Trophoblast cell (in vitro differentiated cells and primary cell): ENCODE data around the gene OR4F15.
"Not testable (repeated sequence)": the region's sequence is repeated elsewhere in the genome, so short reads cannot be mapped to it uniquely, and the experiment has no call there.

ENCODE experiments used
- DNase-seq, 2 donors: peaks; one replicate each; pipeline ENCODE4 v3.0.0-alpha.2; 2016
- H2AFZ ChIP-seq: 2 replicates; pipeline ENCODE4 v1.6.1; 2013; ENCODE audit warnings: low read length, moderate library complexity, mild to moderate bottlenecking; ENCODE audit not compliant: insufficient read depth, poor library complexity
- H2AK5ac ChIP-seq: 2 replicates; pipeline ENCODE4 v1.6.1; 2013; ENCODE audit warnings: mild to moderate bottlenecking, low read length
- H2BK120ac ChIP-seq: 2 replicates; pipeline ENCODE4 v1.6.1; 2013; ENCODE audit warnings: low read length, mild to moderate bottlenecking, moderate library complexity; ENCODE audit not compliant: insufficient read depth, poor library complexity
- H2BK12ac ChIP-seq: 2 replicates; pipeline ENCODE4 v1.6.1; 2013; ENCODE audit warnings: mild to moderate bottlenecking, low read length, moderate library complexity
- H2BK5ac ChIP-seq: 2 replicates; pipeline ENCODE4 v1.6.1; 2013; ENCODE audit warnings: low read length, low read depth, moderate library complexity, mild to moderate bottlenecking; ENCODE audit not compliant: poor library complexity
- H3K14ac ChIP-seq: 2 replicates; pipeline ENCODE4 v1.6.1; 2013; ENCODE audit warnings: mild to moderate bottlenecking, low read length
- H3K18ac ChIP-seq: 2 replicates; pipeline ENCODE4 v1.6.1; 2013; ENCODE audit warnings: mild to moderate bottlenecking, low read length
- H3K23ac ChIP-seq: 2 replicates; pipeline ENCODE4 v1.6.1; 2013; ENCODE audit warnings: low read length
- H3K27ac ChIP-seq: 2 replicates; pipeline ENCODE4 v1.5.1; 2013; ENCODE audit warnings: low read depth, mild to moderate bottlenecking, inconsistent platforms, low read length, moderate library complexity
- H3K27me3 ChIP-seq: 2 replicates; pipeline ENCODE4 v1.6.1; 2013; ENCODE audit warnings: inconsistent platforms, mild to moderate bottlenecking, low read length, moderate library complexity; ENCODE audit not compliant: insufficient read depth
- H3K36me3 ChIP-seq, 2 experiments: 1 replicate in 1 of 2; 2 replicates in 1 of 2; pipeline ENCODE4 v1.6.1; 2013; ENCODE audit warnings: low read length in 2 of 2, mild to moderate bottlenecking in 2 of 2, moderate library complexity in 1 of 2; ENCODE audit not compliant: insufficient read depth in 2 of 2, control insufficient read depth in 1 of 2
- H3K4ac ChIP-seq: 2 replicates; pipeline ENCODE4 v1.6.1; 2013; ENCODE audit warnings: low read depth, mild to moderate bottlenecking, low read length, moderate library complexity
- H3K4me1 ChIP-seq, 2 experiments: 1 replicate in 1 of 2; 2 replicates in 1 of 2; pipeline ENCODE4 v1.6.1; 2013; ENCODE audit warnings: low read length in 2 of 2, mild to moderate bottlenecking in 2 of 2, moderate library complexity in 1 of 2; ENCODE audit not compliant: insufficient read depth in 2 of 2, control insufficient read depth in 1 of 2
- H3K4me2 ChIP-seq: 2 replicates; pipeline ENCODE4 v1.6.1; 2013; ENCODE audit warnings: inconsistent platforms, mild to moderate bottlenecking, low read length, moderate library complexity
- H3K4me3 ChIP-seq: 2 replicates; pipeline ENCODE4 v1.5.1; 2013; ENCODE audit warnings: mild to moderate bottlenecking, low read depth, low read length, inconsistent platforms
- H3K79me1 ChIP-seq: one replicate; pipeline ENCODE4 v1.6.1; 2013; ENCODE audit warnings: low read length
- H3K79me2 ChIP-seq: 2 replicates; pipeline ENCODE4 v1.6.1; 2013; ENCODE audit warnings: low read length, mild to moderate bottlenecking; ENCODE audit not compliant: control insufficient read depth, insufficient read depth, poor library complexity
- H3K9ac ChIP-seq: 2 replicates; pipeline ENCODE4 v1.6.1; 2013; ENCODE audit warnings: mild to moderate bottlenecking, low read length
- H3K9me3 ChIP-seq: 2 replicates; pipeline ENCODE4 v1.6.1; 2013; ENCODE audit warnings: low read depth, mild to moderate bottlenecking, control low read depth, inconsistent platforms, low read length; ENCODE audit not compliant: insufficient read depth
- H4K12ac ChIP-seq: 2 replicates; pipeline ENCODE4 v1.6.1; 2013; ENCODE audit warnings: low read depth, mild to moderate bottlenecking, low read length, moderate library complexity
- H4K8ac ChIP-seq: 2 replicates; pipeline ENCODE4 v1.6.1; 2013; ENCODE audit warnings: low read depth, mild to moderate bottlenecking, low read length, moderate library complexity
- H4K91ac ChIP-seq: one replicate; pipeline ENCODE4 v1.6.1; 2013; ENCODE audit warnings: low read depth, mild to moderate bottlenecking, low read length, moderate library complexity
- WGBS: extraction: QIAGEN DNeasy Blood & Tissue Kit; methylation state at CpG from one replicate; pipeline ENCODE4 v1.1.7; 2013; ENCODE audit warnings: missing lambda C conversion rate; ENCODE audit not compliant: insufficient read length, insufficient coverage; ENCODE audit errors: extremely low coverage; 5-methylcytosine and 5-hydroxymethylcytosine counted together

OR4F15 gene

DNA sequence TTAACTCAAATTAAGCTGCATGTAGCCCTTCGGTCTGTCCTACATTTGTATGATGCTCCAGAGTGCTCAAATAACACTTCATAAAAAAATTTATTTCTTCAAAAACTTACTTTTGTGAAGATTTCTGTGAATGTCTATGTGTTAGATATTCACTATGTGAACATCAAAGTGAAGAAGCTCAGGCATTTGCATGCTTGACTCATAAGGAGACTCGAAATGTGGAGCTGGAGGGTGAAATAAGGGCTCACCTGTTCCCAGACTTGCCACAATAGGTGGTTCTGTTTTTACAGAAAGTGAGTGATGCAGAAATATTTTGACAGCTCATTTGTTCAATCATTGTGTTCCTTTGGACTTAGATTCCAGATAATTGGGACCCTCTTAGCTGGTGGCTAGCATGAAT is 25.6 kb upstream of the OR4F15 start:
- not testable (repeated sequence) for H3K18ac ChIP-seq, H3K4ac ChIP-seq, H2BK120ac ChIP-seq, H4K91ac ChIP-seq, H2AFZ ChIP-seq, H3K4me2 ChIP-seq, H3K27ac ChIP-seq, H3K36me3 ChIP-seq, H3K79me2 ChIP-seq, H3K4me3 ChIP-seq, H2BK12ac ChIP-seq, H2AK5ac ChIP-seq, H3K14ac ChIP-seq, H3K23ac ChIP-seq, H4K12ac ChIP-seq, H3K9me3 ChIP-seq, H3K79me1 ChIP-seq, H2BK5ac ChIP-seq, H3K9ac ChIP-seq, H4K8ac ChIP-seq, H3K4me1 ChIP-seq, H3K27me3 ChIP-seq
- WGBS: no CpG with 5 or more reads among the region's 2 CpGs
- DNase-seq: peak in 1 of 2 donors; percentile 55

GRCh38 chr15:101788001-101788400 is 24.0 kb upstream of the OR4F15 start:
- not testable (repeated sequence) for H3K79me1 ChIP-seq, H3K9me3 ChIP-seq, H3K18ac ChIP-seq, H3K4me3 ChIP-seq, H3K23ac ChIP-seq, H3K4ac ChIP-seq, H3K27ac ChIP-seq, H3K4me1 ChIP-seq, H3K4me2 ChIP-seq, H3K14ac ChIP-seq, H2BK12ac ChIP-seq, H3K27me3 ChIP-seq, H3K36me3 ChIP-seq, H4K8ac ChIP-seq, H4K12ac ChIP-seq, H4K91ac ChIP-seq, H2BK5ac ChIP-seq, H2AK5ac ChIP-seq, H2BK120ac ChIP-seq, H3K9ac ChIP-seq, H2AFZ ChIP-seq, H3K79me2 ChIP-seq
- DNase-seq: peak; percentile 17 to 60
- WGBS: no CpG with 5 or more reads among the region's 2 CpGs

- not testable (repeated sequence) for H3K79me2 ChIP-seq, H2BK5ac ChIP-seq, H3K36me3 ChIP-seq, H3K27ac ChIP-seq, H3K23ac ChIP-seq, H3K4me1 ChIP-seq, H3K14ac ChIP-seq, H4K91ac ChIP-seq, H3K4me2 ChIP-seq, H2AK5ac ChIP-seq, DNase-seq, H3K9ac ChIP-seq, H3K18ac ChIP-seq, H3K79me1 ChIP-seq, H4K8ac ChIP-seq, H2BK120ac ChIP-seq, H3K4ac ChIP-seq, H3K27me3 ChIP-seq, H2BK12ac ChIP-seq, H3K4me3 ChIP-seq, H3K9me3 ChIP-seq, H4K12ac ChIP-seq, H2AFZ ChIP-seq
- WGBS: no CpG with 5 or more reads among the region's 5 CpGs
These were observed 23.3 kb upstream of the OR4F15 start for GRCh38 chr15:101788503-101789269.

DNA sequence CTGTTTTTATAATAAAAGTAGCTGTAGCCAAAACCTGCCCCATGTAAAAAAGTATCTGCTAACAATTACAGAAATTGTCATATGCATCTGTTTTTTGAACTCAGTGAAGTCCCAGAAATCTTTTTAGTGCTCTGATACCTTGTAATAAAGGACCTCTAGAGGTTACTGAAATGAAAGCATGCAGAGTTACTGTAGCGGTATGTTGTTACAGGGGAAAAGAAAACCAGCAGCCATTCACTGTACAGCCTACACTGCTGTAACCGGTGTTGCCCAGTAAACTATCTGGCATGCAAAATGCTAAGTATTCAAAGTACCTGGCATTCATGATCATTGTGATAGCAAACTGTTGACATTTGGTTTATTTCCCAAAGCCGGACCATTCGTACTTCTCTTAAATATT is 21.3 kb upstream of the OR4F15 start:
- not testable (repeated sequence) for H3K14ac ChIP-seq, H3K9me3 ChIP-seq, DNase-seq, H2AFZ ChIP-seq, H3K18ac ChIP-seq, H4K8ac ChIP-seq, H2BK120ac ChIP-seq, H3K79me1 ChIP-seq, H2BK12ac ChIP-seq, H3K79me2 ChIP-seq, H3K27ac ChIP-seq, H2BK5ac ChIP-seq, H3K4me2 ChIP-seq, H3K4me1 ChIP-seq, H4K12ac ChIP-seq, H2AK5ac ChIP-seq, H3K4me3 ChIP-seq, H3K23ac ChIP-seq, H3K4ac ChIP-seq, H3K36me3 ChIP-seq, H3K27me3 ChIP-seq, H3K9ac ChIP-seq, H4K91ac ChIP-seq
- no CpG with 5 or more reads among the region's 4 CpGs for WGBS
